AG08396 (cell line): ENCODE data around the gene WHAMM.
"Not testable (repeated sequence)": the region's sequence is repeated elsewhere in the genome, so short reads cannot be mapped to it uniquely, and the experiment has no call there.

Source experiments
- DNase-seq: peaks from one replicate; pipeline ENCODE4 v3.0.0; 2012; ENCODE audit warnings: low spot score, mixed read lengths

Gene WHAMM, protein sequence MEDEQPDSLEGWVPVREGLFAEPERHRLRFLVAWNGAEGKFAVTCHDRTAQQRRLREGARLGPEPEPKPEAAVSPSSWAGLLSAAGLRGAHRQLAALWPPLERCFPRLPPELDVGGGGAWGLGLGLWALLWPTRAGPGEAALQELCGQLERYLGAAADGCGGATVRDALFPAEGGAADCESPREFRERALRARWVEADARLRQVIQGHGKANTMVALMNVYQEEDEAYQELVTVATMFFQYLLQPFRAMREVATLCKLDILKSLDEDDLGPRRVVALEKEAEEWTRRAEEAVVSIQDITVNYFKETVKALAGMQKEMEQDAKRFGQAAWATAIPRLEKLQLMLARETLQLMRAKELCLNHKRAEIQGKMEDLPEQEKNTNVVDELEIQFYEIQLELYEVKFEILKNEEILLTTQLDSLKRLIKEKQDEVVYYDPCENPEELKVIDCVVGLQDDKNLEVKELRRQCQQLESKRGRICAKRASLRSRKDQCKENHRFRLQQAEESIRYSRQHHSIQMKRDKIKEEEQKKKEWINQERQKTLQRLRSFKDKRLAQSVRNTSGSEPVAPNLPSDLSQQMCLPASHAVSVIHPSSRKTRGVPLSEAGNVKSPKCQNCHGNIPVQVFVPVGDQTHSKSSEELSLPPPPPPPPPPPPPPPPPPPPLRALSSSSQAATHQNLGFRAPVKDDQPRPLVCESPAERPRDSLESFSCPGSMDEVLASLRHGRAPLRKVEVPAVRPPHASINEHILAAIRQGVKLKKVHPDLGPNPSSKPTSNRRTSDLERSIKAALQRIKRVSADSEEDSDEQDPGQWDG

DNA sequence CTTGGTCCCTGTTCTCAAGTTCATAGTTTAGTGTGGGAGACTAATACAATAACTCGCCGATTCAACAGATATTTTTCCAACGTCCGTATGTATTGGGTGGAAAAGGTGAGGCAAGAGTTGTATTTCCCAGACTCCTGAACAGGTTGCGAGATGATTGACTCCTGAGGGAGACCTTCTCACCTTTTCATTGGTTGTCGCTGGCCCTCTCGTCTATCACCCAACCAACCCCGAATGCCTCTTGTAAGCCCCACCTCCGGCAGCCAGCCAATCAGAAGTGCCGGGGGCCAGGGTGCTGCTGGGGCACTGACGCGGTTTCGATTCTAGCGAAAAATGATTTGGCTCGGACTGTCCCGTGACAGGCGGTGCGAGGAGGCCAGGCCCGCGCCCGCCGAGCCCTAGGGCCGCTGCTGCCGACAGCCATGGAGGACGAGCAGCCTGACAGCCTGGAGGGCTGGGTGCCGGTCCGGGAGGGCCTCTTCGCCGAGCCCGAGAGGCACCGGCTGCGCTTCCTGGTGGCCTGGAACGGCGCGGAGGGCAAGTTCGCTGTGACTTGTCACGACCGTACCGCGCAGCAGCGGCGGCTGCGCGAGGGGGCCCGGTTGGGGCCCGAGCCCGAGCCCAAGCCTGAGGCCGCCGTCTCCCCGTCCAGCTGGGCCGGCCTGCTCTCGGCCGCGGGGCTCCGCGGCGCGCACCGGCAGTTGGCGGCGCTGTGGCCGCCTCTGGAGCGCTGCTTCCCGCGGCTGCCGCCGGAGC is at the start of gene WHAMM:
Gene WHAMM (plus strand): TSS at position 321 of the 753 bp plus-strand sequence. CDS start 99 bp downstream, at position 420.
- peak; percentile 98 for DNase-seq

DNA sequence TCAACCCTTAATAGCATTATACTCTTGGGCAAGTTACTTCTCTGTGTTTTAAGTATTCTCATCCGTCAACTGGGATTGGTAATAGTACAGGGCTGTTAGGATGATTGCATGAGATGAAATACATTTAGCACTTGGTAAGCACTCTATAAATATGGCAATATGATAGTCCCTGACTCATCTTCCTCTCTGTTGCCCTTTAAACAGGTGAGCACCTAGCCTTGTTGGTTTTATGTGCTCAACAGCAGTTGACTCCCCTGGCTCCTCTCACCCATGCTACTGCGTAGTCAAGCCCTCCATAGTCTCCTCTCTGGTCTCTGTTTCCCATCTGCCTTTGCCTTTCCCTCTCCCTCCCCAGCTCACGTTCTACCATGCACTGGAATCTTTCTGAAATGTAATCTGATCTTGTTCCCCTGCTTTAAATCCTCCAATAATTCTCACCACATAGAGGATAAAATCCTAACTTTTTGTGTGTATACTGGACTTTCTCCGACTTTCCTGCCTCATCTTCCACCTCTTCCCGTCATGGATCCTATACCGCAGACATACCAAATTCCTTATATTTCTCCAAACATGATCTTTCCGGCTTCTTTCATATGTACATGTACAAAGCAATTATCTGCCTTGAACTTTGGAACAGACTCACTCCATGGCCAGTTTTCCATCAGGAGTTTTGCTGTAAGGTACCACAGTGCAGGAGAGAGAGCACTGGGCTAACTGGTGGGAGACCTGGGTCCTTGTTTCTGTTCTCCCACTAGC is 45.9 kb upstream of the WHAMM start:
- no peak for DNase-seq

DNA sequence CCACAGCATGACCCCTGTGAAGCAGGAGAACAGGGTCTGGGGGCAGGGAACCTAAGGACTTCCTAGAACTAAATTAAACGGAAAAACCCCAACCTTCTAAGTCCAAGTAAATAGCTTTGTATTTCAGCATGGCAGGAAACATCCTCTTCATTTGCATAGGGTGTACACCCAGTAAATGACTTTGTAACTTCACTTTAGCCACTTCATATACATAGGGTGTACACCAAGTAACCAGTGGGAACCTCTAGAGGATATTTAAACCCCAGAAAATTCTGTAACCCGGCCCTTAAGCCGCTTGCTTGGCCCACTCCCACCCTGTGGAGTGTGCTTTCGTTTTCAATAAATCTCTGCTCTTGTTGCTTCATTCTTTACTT is 45.3 kb upstream of the WHAMM start:
- no peak for DNase-seq

DNA sequence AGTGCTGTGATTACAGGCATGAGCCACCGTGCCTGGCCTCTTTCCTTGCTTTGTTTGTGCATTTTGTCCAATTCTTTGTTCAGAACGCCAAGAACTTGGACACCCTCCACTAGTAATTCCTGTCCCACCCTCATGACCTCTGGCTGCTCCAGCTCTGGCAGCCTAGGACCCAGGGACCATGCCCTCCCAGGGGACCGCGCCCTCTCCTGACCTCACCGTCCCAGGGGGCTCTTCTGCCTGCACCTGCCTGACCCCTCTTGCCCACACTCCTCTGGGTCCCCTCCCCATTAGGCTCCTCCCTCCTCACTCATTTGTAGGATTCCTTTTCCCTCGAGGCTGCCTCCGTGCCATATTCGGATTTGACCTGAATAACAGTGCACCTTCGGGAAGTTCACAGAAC is 44.7 kb upstream of the WHAMM start:
- no peak for DNase-seq

DNA sequence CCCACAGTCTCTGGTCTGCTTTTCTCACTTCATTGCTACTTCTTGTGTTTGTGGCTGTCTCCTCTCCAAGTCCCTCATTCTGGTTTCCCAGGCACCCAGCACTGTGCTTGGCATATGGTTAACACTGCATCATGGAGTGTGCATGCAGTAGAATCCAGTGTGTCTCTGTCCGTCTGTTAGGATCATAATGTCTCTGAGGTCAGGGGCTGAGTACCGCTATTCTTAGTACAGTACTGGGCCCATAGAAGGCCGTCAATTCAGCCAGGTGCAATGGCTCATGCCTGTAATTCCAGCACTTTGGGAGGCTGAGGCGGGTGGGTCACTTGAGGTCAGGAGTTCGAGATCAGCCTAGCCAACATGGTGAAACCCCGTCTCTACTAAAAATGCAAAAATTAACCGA is 43.2 kb upstream of the WHAMM start:
- DNase-seq = not testable (repeated sequence)

DNA sequence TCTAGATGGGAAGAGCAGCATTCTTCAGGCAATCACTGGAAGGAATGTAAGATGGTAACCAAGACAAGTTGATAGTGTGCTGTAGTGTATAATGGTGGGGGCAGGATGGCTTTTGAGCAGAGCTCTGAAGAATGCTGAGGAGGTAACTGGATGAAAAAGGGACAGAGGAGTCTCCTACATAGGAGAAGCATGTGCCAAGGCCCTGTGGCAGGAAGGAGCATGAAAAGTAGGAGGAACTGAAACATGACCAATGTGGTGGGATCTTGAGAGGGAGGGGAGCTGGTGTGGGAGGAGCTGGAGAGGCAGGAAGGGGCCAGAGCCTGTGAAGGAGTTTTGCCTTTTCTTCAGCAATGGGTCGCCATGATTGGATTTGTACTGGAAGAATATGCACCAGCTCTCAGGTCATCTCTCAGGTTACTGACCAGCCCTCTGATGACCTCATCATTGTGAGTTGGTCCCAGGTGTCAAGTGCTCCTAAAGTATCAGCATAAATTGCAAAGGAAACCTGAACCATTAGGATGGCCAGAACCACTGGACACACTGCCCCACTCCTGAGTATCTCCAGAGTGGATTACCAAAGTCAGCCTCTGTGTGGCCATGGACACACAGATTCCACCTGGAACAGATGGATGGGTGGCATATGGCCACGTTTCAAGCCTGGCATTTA is 42.1 kb upstream of the WHAMM start:
- DNase-seq = no peak

DNA sequence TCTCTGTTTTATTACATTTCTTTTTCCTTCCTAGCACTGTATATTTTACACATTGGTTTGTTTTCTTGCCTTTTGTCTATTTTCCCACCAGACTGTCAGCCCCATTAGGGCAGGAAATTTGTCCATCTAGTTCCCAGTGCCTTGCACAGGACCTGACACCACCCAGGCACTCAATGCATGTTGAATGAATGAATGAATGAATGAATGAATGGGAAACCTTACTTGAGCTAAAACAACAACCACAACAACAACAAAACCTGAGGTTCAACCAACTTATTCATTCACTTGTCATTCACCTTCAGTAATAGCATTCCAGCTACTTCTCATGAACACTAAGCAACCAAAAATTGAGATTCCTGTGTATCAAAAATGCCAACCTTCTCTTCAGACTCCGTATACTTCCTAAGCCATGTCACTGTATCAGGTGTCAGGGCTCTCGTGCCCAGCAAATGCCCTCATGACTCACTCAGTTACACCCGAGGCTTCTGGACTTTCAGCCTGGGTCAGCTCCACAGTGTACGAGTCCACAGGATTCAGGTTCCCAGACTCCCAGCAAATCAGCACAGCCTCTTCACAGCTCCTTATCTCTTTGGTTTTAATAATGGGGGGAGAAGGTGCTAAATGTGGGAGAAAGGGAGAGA is 40.9 kb upstream of the WHAMM start:
- no peak for DNase-seq

DNA sequence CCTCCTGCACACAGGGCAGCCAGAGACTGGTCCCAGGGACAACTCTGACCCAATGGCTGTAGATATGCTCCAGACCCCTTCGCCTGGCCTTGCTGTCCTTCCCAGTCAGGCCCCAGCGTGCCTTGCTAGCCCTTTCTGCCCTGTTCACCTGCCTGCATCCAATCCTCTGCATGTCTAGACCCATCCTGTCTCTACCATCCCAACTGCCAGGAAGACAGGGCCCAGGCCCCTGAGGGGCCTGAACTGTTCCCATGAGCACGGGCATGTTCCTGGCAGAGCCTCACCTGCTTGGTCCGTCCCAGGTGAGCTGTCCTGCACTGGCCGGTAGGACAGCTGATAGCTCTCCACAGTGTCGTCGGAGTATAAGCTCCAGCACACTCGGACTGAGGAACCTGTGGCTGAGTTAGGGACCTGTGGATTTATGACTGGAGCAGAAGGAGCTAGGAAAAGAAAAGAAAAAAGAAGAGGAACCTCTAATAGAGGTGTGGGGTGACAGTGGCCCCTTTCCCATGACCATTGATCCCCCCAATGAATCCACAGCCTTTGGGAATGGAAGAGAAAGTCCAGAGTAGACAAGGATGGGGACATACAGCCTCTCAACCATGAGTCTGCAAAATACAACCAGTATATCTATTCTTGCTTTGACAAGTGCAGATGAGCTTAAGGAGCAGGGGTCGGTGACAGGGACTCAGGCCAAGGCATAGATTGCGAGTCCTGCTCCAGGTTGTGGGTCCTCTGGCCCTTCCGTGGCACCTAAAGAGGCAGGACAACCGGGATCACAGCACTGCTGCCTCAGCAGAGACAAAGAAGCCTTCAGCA is 37.4 kb upstream of the WHAMM start:
- no peak for DNase-seq

DNA sequence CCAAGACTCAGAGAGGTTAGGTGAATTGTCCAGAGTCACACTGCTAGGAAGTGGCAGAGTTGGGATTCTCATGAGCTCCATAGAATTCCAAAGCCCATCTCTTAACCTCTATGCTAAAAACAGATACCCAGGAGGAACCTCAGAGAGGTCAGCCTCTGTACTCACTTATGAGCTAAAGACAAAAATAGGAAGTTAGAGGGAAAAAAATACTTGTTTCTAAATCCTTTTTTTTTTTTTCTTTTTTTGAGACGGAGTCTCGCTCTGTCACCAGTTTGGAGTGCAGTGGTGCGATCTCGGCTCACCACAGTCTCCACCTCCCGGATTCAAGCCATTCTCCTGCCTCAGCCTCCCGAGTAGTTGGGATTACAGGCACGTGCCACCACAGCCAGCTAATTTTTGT is 34.9 kb upstream of the WHAMM start:
- DNase-seq = no peak

DNA sequence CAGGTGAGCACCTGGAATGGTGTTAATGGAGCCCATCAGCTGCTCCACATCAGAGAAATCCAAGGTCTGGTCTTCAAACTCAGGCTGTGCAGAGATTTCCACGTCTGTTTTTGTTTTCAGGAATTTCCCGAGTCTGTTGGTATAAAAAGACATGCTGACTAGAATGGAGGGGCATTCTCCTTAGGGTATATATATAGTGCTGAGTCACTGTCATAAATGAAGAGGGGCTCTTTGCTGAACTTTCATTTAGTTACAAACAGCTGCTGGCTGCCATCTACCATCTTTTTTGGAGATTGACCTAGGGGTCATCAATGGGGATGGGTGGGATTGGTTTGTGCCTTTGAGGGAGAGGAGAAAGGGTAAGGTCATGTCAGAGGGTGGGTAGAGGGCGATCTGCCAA is 30.7 kb upstream of the WHAMM start:
- no peak for DNase-seq

DNA sequence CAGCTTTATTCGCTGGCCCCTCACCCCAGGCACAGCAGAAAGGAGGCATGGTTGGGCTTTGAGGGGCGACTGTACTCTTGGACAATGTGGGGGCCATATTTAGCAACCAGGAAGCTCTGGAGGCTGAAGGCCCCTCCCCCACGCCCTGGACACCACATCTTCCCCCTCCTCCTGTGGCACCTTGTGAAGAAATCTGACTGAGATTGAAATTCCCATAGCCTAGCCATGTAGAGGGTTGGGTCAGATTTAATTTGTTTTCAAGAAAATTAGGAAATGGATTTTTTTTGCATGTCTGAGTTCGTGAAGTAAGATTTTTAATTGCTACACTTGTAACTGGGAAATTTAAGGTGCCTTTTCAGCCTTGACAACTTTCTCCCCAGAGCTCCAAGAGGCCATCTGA is 28.1 kb upstream of the WHAMM start:
- no peak for DNase-seq

DNA sequence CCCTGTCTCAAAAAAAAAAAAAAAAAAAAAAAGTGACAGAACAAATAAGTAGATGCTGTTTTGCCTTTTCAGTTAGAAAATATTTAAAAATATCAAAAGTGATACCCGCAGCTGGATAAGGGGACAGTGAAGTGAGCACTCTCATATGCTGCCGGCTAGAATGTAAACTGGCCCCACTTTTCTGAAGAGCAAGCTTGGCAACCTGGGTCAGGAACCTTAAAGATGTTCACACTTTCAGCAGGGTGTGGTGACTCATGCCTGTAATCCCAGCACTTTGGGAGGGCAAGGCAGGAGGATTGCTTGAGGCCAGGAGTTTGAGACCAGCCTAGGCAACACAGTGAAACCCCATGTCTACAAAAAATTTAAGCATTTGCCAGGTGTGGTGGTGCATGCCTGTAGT is 20.9 kb upstream of the WHAMM start:
- DNase-seq = no peak

DNA sequence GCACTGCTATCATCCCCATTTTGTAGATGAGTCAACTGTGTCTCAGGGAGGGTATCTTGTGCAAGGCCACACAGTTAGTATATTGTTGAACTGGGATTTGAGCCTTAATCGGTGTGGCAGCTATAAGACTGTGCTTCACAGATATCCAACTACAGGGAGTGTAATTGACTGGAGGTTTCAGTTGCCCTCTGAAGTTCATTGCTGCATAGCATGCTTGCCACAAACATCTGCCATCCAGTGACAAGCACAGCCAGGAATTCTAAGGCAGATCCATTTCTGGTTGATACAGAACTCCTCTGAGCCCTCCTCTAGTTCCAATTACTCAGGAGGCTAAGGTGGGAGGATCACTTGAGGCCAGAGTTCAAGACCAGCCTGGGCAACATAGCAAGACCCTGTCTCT is 19.9 kb upstream of the WHAMM start:
- peak; percentile 38 for DNase-seq

DNA sequence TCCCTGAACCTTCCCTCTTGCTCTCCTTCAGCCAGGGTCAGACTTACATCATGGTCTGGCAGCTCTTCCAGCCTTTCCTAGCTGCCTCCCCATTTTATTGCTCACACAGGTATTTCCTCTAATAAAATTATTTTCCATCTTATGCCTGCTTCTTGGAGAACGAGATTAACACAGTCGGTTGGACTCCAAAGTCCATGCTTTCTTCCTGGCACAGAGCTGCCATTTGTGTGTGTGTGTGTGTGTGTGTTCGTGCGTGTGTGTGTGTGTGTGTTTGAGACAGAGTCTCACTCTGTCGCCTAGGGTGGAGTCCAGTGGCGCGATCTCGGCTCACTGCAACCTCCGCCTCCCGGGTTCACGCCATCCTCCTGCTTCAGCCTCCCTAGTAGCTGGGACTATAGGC is 19.1 kb upstream of the WHAMM start:
- DNase-seq = no peak

DNA sequence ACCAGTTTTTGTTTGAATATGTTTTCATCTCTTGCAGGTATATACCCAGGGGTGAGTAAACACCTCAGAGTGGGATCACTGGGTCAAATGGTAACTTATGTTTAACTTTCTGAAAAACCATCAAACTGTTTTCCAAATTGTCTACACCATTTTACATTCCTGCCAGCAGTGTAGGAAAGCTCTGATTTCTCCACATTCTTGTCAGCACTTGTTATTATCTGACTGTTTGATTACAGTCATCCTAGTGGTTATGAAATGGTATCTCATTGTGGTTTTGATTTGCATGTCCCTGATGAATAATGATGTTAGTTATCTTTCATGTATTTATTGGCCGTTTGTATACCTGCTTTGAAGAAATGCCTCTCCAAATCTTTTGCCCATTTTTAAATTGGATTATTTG is 17.4 kb upstream of the WHAMM start:
- DNase-seq = no peak

DNA sequence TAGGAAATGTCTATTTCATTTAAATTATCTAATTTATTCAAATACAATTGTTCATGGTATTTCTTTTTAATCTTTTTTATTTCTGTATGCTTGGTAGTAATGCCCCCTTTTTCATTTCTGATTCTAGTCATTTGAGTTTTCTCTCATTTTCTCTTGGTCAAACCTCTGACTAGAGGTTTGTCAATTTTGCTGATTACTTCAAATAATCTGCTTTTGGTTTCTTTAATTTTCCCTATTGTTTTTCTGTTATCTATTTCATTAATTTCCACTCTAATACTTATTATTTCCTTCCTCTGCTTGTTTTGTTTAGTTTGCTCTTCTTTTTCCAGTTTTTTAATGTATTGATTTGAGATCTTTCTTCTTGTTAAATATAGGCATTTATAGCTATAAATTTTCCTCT is 15.7 kb upstream of the WHAMM start:
- DNase-seq = no peak

DNA sequence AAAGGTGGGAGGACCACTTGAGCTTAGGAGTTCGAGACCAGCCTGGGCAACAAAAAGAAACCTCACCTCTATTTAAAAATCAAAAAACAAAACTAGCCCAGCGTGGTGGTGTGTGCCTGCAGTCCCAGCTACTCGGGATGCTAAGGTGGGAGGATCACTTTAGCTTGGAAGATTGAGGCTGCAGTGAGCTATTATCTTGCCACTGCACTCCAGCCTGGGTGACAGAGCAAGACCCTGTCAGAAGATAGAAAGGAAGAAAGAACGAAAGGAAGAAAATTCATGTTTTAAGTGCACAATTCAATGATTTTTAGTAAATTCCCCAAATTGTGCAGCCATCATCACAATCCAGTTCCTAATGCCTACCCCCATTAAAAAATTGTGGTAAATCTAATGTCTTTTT is 11.3 kb upstream of the WHAMM start:
- no peak for DNase-seq

DNA sequence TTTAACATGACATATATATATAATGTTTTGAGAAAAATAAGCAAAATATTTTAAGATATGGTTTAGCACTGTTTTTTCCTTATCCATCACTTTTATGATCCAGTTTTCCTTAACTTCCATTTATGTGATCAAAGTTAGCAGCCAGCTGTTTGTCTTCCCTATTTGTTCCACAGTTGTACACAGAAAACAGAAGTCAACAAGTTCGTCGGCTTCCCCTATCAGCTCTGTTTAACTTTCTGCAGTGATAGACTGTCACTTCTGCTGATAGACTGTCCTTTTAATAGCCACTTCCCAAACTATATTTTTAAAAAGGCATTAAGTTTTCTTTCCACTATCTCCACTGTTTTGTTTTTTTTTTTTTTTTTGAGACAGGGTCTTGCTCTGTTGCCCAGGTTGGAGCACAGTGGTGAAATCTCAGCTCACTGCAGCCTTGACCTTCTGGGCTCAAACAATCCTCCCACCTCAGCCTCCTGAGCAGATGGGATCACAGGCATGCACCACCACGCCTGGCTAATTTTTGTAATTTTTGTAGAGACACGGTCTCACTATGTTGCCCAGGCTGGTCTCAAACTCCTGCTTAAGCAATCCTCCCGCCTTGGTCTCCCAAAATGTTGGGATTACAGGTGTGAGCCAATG is 10.8 kb upstream of the WHAMM start:
- DNase-seq = no peak

DNA sequence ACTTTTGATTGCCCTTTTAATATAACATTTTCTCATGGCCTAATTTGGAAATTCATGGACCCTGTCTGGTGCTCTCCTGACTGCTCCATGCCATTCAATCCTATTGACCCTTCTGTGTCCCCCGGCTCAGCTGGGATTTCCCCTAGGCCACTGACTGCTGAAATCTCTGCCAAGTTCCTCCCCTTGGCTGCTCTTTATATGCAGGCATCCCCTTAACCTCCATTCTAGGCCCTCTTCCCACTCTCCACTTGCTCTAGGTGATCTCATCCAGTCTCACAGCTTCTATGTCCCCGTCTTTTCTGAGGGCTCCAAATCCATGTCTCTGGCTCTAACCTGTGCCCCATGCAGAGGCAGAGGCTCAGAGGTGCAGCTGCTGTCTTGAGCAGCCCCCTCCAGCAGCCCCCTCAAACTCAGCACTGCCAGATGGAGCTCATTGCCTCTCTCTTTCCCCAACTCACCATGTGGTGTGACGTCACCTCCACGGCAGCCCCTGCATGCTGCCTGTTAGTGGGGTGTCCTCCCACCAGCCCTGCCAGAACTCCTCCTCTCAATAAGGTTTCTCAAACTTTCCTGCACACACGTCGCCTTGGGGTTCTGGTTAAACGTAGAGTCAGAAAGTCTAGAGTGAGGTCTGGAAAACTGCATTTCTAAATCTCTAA is 10.1 kb upstream of the WHAMM start:
- DNase-seq = no peak
